NCI-H2227 (cell line): ENCODE measurements around the gene CHODL.

Source experiments
- DNase-seq: peaks from one replicate; lab custom pipeline; 2025; ENCODE audit not compliant: unreplicated experiment; lab: John Stamatoyannopoulos, UW

The CHODL gene

DNA sequence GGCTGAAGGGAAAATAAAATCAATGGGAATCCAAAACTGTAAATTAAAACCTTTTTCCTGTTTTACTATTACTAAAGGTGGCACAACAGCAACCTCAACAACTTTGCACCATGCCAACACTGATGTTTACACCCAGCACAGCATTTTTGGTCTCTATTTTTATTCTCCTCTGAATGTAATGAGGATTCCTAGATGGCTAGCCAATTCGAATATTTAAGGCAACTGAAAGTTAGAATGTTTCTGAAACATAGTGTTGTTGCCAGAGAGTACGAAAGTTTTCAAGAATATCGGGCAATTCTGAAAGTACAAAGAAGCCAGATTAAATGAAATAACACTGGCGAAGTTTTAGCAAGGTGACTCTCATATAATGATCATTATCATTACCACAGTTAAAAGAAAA, 40.7 kb downstream of the CHODL start:
- DNase-seq: no peak

DNA sequence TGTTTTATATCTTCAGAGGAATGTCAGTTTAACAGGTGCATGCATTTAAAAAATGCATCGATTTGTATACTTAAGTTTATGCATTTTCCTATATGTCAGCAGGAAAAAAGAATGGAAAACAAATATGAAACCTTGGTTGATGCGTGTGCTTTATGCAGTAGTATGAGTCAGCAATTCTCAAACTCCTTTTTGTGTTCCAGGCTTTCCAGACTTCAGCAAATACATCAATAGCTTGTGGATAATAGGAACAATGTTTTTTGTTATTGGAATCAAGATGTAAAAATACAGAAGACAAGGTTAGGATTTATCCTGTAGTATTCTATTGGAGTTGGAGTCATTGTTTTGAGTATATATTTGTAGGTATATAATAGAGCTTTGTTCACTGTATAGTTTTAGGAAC, 45.2 kb downstream of the CHODL start:
- no peak for DNase-seq

DNA sequence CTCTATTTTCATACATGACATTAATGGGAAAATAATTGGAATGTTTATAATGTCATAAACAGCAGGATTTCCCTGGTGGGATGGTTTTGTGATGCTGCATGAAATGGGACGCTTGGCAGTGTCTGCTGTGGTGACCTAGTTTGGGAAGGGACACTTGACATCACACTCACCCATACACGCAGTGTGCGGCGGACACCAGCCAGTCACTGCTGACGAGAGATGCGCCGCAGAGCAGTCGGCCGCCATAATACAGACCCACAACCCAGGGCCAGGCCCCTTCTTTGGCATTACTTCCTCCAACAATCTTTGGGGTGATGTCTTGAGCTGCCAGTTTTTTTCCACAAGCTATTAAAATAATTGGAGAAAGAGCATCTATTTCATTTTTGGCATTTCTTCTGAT, 49.5 kb downstream of the CHODL start:
- no peak for DNase-seq

DNA sequence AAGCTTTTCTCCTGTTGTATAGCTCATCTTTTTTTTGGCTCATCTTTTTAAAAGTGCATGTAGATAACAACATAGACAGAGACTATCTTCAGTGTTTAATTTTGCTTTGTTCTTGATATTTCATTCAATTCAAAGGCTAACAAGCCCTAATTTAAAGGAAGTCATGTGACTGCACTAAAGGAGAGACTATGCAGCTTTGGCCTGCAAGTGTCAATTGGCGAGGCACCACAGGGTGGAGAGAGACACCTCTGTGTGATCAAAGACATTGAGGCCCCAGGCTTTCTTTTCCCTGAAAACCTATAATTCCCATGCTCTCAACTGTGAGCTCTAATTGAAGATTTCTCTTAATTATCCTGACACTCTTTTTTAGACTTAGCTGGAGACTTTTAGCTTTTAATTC, 53.6 kb downstream of the CHODL start:
- peak; percentile 12 for DNase-seq
